ENCODE measurements around the gene MACROD1.

Gene MACROD1

DNA sequence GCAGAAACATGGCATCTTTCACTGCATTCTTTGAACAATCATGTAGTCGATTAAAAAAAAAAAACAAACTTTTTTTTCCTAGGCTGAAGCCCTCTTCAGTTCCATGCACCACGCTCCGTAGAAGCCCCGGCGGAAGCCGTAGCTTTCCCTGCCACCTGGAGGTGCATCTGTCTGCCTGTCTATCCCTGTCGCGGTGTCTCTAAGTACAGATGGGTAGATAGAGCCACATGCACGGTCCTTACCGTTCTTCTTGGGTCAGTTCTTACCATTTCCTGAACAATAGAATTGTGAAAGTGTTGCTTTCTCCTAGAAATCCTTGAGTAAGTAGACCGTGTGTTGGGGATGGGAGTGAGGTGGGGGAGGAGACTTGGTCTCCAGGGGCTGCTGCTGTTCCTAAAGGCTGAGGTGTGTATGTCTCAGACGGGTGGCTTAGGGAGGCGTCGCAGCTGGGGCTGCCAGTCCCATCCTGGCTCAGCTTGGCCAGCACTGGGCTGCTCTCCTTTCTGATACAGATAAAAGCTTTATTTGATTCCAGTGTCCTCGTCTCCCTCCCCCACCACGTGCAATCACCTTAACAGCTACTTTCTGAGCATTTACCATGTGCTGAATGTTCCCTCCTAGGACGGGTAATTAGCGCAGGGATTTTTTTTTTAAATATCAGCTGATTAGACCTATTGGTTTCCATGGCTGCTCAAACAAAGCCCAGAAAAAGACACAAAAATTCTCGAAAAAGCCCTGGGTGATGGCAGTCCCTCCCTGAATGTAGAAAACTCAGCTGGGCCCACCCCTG is 46.8 kb downstream of the MACROD1 start:
- TF ChIP-seq, protein P1, sequence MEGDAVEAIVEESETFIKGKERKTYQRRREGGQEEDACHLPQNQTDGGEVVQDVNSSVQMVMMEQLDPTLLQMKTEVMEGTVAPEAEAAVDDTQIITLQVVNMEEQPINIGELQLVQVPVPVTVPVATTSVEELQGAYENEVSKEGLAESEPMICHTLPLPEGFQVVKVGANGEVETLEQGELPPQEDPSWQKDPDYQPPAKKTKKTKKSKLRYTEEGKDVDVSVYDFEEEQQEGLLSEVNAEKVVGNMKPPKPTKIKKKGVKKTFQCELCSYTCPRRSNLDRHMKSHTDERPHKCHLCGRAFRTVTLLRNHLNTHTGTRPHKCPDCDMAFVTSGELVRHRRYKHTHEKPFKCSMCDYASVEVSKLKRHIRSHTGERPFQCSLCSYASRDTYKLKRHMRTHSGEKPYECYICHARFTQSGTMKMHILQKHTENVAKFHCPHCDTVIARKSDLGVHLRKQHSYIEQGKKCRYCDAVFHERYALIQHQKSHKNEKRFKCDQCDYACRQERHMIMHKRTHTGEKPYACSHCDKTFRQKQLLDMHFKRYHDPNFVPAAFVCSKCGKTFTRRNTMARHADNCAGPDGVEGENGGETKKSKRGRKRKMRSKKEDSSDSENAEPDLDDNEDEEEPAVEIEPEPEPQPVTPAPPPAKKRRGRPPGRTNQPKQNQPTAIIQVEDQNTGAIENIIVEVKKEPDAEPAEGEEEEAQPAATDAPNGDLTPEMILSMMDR (IDR thresholded peaks at IDR 0.05) = no peak
- Histone ChIP-seq H3K9ac (no peak overlapping the region), H3K4me3 (ENCODE audit: low read depth, low read length) (no peak overlapping the region)

GRCh38 chr11:64117763-64118459 is 48.0 kb downstream of the MACROD1 start:
- Histone ChIP-seq H3K36me3 (ENCODE audit: control insufficient read depth, insufficient read depth, low read length) (no peaks in the 10 kb centered on the region), H3K79me2 (no peaks in the 10 kb centered on the region), H3K27ac (no peak overlapping the region), H3K9ac (no peak overlapping the region), H3K27me3 (ENCODE audit: control insufficient read depth, insufficient read depth, low read length) (no peaks in the 10 kb centered on the region), H2AFZ (no peak overlapping the region), H3K4me2 (ENCODE audit: low read length) (no peak overlapping the region), H3K4me3 (ENCODE audit: low read depth, low read length) (no peak overlapping the region), H3K4me1 (no peaks in the 10 kb centered on the region), H3K9me3 (ENCODE audit: control insufficient read depth, low read length) (no peaks in the 10 kb centered on the region)
- TF ChIP-seq, protein P1 (IDR thresholded peaks at IDR 0.05) = no peak

More for the DNA sequence above, 46.8 kb downstream of the MACROD1 start:
- Histone ChIP-seq H3K36me3 (ENCODE audit: control insufficient read depth, insufficient read depth, low read length) (no peaks in the 10 kb centered on the region), H3K79me2 (no peaks in the 10 kb centered on the region), H3K4me2 (ENCODE audit: low read length) (no peak overlapping the region), H3K9me3 (ENCODE audit: control insufficient read depth, low read length) (no peaks in the 10 kb centered on the region), H3K27me3 (ENCODE audit: control insufficient read depth, insufficient read depth, low read length) (no peaks in the 10 kb centered on the region), H3K4me1 (no peaks in the 10 kb centered on the region), H3K27ac (no peak overlapping the region), H2AFZ (no peak overlapping the region)

- H2AFZ ChIP-seq = no peak overlapping the region
- no peaks in the 10 kb centered on the region for H3K27me3 ChIP-seq (ENCODE audit: control insufficient read depth, insufficient read depth, low read length)
- TF ChIP-seq, protein P1 (IDR thresholded peaks at IDR 0.05) = no peak
- H3K27ac ChIP-seq = no peak overlapping the region
- H3K4me1 ChIP-seq = no peaks in the 10 kb centered on the region
- no peak overlapping the region for H3K9ac ChIP-seq
- H3K9me3 ChIP-seq (ENCODE audit: control insufficient read depth, low read length) = no peaks in the 10 kb centered on the region
- H3K4me3 ChIP-seq (ENCODE audit: low read depth, low read length) = no peak overlapping the region
- H3K79me2 ChIP-seq = no peaks in the 10 kb centered on the region
- no peaks in the 10 kb centered on the region for H3K36me3 ChIP-seq (ENCODE audit: control insufficient read depth, insufficient read depth, low read length)
- H3K4me2 ChIP-seq (ENCODE audit: low read length) = no peak overlapping the region
Measured at GRCh38 chr11:64115531-64116522, 50.1 kb downstream of the MACROD1 start.

GRCh38 chr11:64114231-64114630 is 51.7 kb downstream of the MACROD1 start:
- Histone ChIP-seq H2AFZ (no peak overlapping the region), H3K79me2 (no peaks in the 10 kb centered on the region), H3K4me3 (ENCODE audit: low read depth, low read length) (no peak overlapping the region), H3K27me3 (ENCODE audit: control insufficient read depth, insufficient read depth, low read length) (no peaks in the 10 kb centered on the region), H3K4me1 (no peaks in the 10 kb centered on the region), H3K9me3 (ENCODE audit: control insufficient read depth, low read length) (no peaks in the 10 kb centered on the region), H3K9ac (no peak overlapping the region), H3K36me3 (ENCODE audit: control insufficient read depth, insufficient read depth, low read length) (no peaks in the 10 kb centered on the region), H3K27ac (no peak overlapping the region), H3K4me2 (ENCODE audit: low read length) (no peak overlapping the region)
- TF ChIP-seq, protein P1 (IDR thresholded peaks at IDR 0.05) = no peak
